Epithelial cell of esophagus (primary cell): ENCODE data around the gene DSCAML1.
A peak's percentile ranks its signal among the peaks of the same experiment; 100 is the strongest.

Source experiments
- DNase-seq: peaks from one replicate; pipeline ENCODE4 v3.0.0; 2010; ENCODE audit warnings: low read depth
- H3K4me3 ChIP-seq: 2 replicates; pipeline ENCODE4 v1.5.1; 2011; ENCODE audit warnings: mild to moderate bottlenecking, low read length, control low read depth
- TF ChIP-seq, protein P1 (sequence below): IDR thresholded peaks from 2 replicates; pipeline ENCODE4 v1.5.1; 2011; ENCODE audit warnings: low read depth, mild to moderate bottlenecking, low read length, control low read depth, inconsistent platforms; ENCODE audit not compliant: insufficient read depth; ENCODE audit errors: missing control alignments

DSCAML1 gene

DNA sequence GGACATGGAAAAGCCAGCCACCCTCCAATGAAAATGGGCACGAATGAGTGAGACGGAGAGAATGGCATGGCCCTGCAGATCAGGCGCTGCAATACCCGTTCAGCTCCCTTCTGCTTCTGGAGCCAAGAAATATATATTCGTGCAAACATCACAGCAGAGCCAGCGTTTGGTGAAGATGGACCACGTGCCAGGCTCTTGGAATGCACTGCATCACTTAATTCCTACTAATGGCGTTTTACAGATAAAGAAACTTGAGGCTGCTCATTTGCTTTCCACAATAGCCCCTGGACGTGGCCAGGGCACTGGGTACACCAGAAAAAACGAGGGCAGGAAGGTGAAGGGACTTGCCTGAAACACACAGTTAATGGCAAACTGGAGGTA is 29.2 kb upstream of the DSCAML1 start:
- no peak for DNase-seq
- TF ChIP-seq, protein P1, sequence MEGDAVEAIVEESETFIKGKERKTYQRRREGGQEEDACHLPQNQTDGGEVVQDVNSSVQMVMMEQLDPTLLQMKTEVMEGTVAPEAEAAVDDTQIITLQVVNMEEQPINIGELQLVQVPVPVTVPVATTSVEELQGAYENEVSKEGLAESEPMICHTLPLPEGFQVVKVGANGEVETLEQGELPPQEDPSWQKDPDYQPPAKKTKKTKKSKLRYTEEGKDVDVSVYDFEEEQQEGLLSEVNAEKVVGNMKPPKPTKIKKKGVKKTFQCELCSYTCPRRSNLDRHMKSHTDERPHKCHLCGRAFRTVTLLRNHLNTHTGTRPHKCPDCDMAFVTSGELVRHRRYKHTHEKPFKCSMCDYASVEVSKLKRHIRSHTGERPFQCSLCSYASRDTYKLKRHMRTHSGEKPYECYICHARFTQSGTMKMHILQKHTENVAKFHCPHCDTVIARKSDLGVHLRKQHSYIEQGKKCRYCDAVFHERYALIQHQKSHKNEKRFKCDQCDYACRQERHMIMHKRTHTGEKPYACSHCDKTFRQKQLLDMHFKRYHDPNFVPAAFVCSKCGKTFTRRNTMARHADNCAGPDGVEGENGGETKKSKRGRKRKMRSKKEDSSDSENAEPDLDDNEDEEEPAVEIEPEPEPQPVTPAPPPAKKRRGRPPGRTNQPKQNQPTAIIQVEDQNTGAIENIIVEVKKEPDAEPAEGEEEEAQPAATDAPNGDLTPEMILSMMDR, result no peak
- no peak overlapping the region for H3K4me3 ChIP-seq

DNA sequence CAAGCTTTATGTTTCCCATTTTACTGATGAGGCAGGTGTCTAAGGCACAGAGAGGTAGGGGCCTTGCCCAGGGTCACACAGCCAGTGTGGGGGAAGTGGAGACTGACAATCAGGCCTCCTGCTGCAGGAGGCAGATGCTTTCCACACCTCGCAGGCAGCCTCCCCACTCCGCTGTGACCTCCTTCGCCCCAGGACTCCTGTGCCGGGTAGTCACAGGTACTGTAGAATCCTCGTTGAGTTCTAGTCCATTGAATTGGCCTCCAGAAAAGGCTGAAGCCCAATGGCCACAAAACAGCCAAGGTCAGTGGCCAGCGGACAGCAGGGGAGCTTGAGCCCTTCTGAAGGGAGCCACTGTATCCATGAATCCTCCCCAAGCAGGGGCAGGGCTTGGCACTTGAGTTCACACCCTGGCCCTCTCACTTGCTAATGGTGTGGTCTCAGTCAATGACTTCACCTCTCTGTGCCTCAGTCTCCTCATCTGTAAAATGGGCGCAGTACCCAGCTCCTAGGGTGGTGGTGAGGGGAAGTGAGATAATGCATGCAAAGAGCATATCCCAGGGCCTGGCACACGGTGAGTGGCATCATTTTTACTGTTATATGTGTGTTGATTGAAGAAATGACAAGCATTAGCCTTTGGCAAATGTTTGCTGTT is 28.6 kb upstream of the DSCAML1 start:
- TF ChIP-seq, protein P1, result no peak
- DNase-seq, result no peak

DNA sequence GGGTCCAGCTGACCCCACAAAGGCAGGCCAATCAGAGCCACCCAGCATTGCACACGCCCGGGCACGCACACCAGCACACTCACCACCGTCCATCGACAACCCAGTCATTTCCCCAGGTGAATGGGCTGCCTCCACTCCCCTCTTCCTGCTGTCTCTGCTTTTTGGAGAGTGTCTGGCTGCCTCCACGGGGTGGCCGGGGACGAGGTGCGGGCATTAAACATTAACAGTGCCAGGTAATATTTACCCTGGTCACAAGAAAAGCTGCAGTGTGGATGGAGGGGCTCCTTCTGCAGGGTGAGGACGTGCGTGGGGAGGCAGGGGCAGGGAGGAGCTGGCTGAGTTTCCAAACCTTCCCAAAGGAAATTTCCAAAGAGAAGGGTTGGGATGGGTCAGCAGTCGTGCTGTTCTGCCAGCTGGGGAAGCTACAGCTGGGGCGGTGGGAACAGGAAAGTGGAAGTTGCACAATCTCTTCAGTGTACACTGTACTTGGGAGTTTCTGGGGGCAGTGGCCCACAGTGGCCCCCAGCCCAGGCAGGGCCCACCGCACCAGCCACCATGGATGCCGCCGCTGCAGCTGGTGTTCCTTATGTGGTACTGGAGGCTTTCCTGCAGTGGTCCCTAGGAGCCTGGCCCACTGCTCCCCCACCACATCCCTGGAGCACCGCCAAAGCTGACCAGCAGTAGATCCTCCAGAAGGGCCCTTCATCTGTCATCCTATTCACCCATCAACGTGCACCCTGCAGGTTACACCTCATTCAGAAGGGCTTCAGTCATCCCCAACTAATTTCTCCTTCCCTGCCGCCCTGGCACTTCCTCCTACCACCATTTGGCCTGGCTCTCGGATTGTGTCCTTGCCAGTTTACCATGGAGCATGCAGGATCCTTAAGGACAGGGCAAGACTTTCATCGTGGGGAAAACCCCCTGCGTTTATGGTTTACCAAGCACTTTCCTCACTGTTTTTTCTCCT is 27.8 kb upstream of the DSCAML1 start, which contains the start of gene FXYD2:
TSS of gene FXYD2 (minus strand) at position 174 of the 967 bp plus-strand sequence. CDS start at position 108, 66 bp downstream.
- DNase-seq, result peak; percentile 34
- TF ChIP-seq, protein P1, result no peak
- H3K4me3 ChIP-seq, result no peak within 1 kb of the TSS

More for the DNA sequence above, 28.6 kb upstream of the DSCAML1 start:
- no peak overlapping the region for H3K4me3 ChIP-seq

DNA sequence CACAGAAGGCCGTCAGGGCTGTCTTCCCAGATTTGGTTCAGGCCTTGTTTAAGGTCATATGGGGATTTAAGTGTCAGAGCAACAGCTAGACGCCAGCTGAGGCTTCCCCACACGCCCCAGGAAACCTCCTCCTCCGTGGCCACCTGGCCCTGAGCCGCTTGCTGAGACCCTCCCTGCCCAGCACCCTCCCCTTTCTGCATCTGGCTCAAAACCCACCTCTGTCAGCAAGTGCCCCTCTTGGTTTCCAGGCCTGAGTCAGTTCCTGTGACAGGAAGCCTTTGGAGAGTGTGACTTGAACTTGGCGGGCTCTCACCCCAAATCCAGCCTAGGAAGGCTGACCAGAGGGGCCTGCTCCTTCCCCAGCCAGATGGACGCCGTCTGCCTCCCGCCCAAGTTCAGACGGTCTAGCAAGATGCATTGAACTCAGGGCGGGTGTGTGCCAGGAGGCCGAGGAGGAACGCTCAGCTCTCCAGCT is 27.0 kb upstream of the DSCAML1 start:
- no peak for DNase-seq
- no peak overlapping the region for H3K4me3 ChIP-seq
- TF ChIP-seq, protein P1, result no peak

DNA sequence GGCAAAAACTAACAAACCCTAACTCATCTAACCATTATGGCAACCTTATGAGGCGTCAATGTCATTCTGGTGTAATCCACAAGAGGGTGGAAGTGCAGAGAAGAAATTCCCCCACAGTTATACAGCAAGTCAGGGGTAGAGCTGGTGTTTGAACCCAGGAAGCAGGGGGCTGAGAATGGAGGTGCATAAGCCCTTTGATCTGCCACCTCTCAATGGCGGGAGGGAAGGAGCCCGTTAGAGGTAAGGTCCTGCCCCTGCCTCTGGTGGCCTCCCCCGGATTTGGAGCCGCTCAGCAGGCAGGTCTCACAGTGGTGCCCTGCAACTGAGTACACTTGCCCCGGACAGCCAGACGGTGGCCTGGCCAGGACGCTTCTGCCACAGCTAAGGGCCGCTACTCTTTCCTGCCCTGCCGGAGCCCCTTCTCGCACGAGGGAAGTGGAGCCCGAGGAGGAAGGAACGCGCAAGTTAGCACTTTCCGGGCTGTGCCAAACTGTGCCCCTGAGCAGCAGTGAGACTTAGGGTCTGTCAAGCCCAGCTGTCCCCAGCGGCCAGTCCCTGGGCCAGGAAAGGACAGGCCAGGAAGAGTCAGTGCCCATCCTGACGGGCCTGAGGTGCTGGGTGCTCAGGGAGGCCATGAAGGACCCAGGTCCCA is 26.4 kb upstream of the DSCAML1 start:
- TF ChIP-seq, protein P1, result peak; percentile 24
- no peak overlapping the region for H3K4me3 ChIP-seq
- DNase-seq, result no peak

GRCh38 chr11:117822074-117823033 is 25.3 kb upstream of the DSCAML1 start:
- TF ChIP-seq, protein P1, result peak; percentile 75
- peak; percentile 46 for DNase-seq
- H3K4me3 ChIP-seq, result no peak overlapping the region
